ENCODE results near the gene USP3. TPM values are rescaled to one million over a fixed set of nuclear protein-coding genes. Genes with fewer than 3 reads are reported as not detected.

The USP3 gene
- total and polyA plus RNA-seq, 10 of the 15 experiments (the other 5 are each of a cell fraction or from before 2014, with no cell fraction given): 23.8 to 64.5 (median 50.3) TPM

DNA sequence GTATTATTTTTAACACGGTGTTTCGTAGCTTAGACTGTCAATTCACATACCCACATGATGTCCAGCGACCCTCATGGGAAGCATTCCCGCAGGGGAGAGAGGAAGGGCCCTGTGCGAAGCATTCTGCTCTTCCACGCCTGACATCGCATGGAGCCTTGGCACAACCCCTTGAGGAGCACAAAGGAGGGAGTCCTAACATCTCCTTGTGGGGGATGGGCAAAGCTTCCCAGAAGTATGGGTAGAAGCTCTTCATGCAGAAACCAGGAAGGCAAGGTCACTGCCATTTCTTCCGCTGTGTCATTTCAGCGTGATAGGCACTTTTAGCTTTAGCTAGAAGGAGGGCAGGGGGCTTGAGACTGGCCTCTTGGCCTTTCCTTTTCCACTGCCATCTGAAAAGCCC, 28.7 kb upstream of the USP3 start (continued):
- TF ChIP-seq, protein P1, sequence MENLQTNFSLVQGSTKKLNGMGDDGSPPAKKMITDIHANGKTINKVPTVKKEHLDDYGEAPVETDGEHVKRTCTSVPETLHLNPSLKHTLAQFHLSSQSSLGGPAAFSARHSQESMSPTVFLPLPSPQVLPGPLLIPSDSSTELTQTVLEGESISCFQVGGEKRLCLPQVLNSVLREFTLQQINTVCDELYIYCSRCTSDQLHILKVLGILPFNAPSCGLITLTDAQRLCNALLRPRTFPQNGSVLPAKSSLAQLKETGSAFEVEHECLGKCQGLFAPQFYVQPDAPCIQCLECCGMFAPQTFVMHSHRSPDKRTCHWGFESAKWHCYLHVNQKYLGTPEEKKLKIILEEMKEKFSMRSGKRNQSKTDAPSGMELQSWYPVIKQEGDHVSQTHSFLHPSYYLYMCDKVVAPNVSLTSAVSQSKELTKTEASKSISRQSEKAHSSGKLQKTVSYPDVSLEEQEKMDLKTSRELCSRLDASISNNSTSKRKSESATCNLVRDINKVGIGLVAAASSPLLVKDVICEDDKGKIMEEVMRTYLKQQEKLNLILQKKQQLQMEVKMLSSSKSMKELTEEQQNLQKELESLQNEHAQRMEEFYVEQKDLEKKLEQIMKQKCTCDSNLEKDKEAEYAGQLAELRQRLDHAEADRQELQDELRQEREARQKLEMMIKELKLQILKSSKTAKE (IDR thresholded peaks at IDR 0.05; ENCODE audit: low read depth, poor library complexity, severe bottlenecking): no peak
- TF ChIP-seq, protein P2, sequence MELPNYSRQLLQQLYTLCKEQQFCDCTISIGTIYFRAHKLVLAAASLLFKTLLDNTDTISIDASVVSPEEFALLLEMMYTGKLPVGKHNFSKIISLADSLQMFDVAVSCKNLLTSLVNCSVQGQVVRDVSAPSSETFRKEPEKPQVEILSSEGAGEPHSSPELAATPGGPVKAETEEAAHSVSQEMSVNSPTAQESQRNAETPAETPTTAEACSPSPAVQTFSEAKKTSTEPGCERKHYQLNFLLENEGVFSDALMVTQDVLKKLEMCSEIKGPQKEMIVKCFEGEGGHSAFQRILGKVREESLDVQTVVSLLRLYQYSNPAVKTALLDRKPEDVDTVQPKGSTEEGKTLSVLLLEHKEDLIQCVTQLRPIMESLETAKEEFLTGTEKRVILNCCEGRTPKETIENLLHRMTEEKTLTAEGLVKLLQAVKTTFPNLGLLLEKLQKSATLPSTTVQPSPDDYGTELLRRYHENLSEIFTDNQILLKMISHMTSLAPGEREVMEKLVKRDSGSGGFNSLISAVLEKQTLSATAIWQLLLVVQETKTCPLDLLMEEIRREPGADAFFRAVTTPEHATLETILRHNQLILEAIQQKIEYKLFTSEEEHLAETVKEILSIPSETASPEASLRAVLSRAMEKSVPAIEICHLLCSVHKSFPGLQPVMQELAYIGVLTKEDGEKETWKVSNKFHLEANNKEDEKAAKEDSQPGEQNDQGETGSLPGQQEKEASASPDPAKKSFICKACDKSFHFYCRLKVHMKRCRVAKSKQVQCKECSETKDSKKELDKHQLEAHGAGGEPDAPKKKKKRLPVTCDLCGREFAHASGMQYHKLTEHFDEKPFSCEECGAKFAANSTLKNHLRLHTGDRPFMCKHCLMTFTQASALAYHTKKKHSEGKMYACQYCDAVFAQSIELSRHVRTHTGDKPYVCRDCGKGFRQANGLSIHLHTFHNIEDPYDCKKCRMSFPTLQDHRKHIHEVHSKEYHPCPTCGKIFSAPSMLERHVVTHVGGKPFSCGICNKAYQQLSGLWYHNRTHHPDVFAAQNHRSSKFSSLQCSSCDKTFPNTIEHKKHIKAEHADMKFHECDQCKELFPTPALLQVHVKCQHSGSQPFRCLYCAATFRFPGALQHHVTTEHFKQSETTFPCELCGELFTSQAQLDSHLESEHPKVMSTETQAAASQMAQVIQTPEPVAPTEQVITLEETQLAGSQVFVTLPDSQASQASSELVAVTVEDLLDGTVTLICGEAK (IDR thresholded peaks at IDR 0.05; ENCODE audit: borderline replicate concordance): peak; percentile 26; the same call in 1 of the 2 replicates
- no peak for TF ChIP-seq RB1 (IDR thresholded peaks at IDR 0.05; ENCODE audit: borderline replicate concordance)
- no peak for TF ChIP-seq CREB1 (IDR thresholded peaks at IDR 0.05; ENCODE audit: low read depth)
- TF ChIP-seq, protein P3, sequence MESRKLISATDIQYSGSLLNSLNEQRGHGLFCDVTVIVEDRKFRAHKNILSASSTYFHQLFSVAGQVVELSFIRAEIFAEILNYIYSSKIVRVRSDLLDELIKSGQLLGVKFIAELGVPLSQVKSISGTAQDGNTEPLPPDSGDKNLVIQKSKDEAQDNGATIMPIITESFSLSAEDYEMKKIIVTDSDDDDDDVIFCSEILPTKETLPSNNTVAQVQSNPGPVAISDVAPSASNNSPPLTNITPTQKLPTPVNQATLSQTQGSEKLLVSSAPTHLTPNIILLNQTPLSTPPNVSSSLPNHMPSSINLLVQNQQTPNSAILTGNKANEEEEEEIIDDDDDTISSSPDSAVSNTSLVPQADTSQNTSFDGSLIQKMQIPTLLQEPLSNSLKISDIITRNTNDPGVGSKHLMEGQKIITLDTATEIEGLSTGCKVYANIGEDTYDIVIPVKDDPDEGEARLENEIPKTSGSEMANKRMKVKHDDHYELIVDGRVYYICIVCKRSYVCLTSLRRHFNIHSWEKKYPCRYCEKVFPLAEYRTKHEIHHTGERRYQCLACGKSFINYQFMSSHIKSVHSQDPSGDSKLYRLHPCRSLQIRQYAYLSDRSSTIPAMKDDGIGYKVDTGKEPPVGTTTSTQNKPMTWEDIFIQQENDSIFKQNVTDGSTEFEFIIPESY (IDR thresholded peaks at IDR 0.05): no peak
- TF ChIP-seq TCF3 (IDR thresholded peaks at IDR 0.05; ENCODE audit: borderline replicate concordance, insufficient read depth, low read depth, low read length): no peak
- no peak for TF ChIP-seq BMI1 (IDR thresholded peaks at IDR 0.05; ENCODE audit: borderline replicate concordance)
- TF ChIP-seq, protein P4, sequence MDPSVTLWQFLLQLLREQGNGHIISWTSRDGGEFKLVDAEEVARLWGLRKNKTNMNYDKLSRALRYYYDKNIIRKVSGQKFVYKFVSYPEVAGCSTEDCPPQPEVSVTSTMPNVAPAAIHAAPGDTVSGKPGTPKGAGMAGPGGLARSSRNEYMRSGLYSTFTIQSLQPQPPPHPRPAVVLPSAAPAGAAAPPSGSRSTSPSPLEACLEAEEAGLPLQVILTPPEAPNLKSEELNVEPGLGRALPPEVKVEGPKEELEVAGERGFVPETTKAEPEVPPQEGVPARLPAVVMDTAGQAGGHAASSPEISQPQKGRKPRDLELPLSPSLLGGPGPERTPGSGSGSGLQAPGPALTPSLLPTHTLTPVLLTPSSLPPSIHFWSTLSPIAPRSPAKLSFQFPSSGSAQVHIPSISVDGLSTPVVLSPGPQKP (IDR thresholded peaks at IDR 0.05; ENCODE audit: low read depth, low read length): no peak
- no peak for TF ChIP-seq GATAD2B (conservative IDR thresholded peaks at IDR 0.05; ENCODE audit: low read depth)
- no peak for TF ChIP-seq NRF1 (conservative IDR thresholded peaks at IDR 0.05; ENCODE audit: low read depth, low read length)
- no peak for TF ChIP-seq KAT2A (conservative IDR thresholded peaks at IDR 0.05; ENCODE audit: control insufficient read depth, low read depth, low read length)
- TF ChIP-seq, protein P5, sequence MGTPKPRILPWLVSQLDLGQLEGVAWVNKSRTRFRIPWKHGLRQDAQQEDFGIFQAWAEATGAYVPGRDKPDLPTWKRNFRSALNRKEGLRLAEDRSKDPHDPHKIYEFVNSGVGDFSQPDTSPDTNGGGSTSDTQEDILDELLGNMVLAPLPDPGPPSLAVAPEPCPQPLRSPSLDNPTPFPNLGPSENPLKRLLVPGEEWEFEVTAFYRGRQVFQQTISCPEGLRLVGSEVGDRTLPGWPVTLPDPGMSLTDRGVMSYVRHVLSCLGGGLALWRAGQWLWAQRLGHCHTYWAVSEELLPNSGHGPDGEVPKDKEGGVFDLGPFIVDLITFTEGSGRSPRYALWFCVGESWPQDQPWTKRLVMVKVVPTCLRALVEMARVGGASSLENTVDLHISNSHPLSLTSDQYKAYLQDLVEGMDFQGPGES (IDR thresholded peaks at IDR 0.05): no peak
- TF ChIP-seq SMAD1 (IDR thresholded peaks at IDR 0.05; ENCODE audit: low read depth, partially characterized antibody): no peak
- TF ChIP-seq ZNF622 (IDR thresholded peaks at IDR 0.05): no peak
- no peak for TF ChIP-seq MYB (IDR thresholded peaks at IDR 0.05; ENCODE audit: borderline replicate concordance, low read depth, low read length)
- TF ChIP-seq WRNIP1 (IDR thresholded peaks at IDR 0.05; ENCODE audit: borderline replicate concordance, low read depth, low read length): no peak
- TF ChIP-seq, protein P6, sequence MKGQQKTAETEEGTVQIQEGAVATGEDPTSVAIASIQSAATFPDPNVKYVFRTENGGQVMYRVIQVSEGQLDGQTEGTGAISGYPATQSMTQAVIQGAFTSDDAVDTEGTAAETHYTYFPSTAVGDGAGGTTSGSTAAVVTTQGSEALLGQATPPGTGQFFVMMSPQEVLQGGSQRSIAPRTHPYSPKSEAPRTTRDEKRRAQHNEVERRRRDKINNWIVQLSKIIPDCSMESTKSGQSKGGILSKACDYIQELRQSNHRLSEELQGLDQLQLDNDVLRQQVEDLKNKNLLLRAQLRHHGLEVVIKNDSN (IDR thresholded peaks at IDR 0.05; ENCODE audit: borderline replicate concordance, extremely low read length, insufficient read depth, low read depth, low read length): no peak
